ENCODE measurements around the gene LPIN1. TPM values are rescaled to one million over a fixed set of nuclear protein-coding genes. Genes with fewer than 3 reads are reported as not detected.

Gene LPIN1
- total and polyA plus RNA-seq, 2 of the 8 experiments (the other 6 are each of a cell fraction or from before 2014, with no cell fraction given): 4.3 to 9.8 TPM

DNA sequence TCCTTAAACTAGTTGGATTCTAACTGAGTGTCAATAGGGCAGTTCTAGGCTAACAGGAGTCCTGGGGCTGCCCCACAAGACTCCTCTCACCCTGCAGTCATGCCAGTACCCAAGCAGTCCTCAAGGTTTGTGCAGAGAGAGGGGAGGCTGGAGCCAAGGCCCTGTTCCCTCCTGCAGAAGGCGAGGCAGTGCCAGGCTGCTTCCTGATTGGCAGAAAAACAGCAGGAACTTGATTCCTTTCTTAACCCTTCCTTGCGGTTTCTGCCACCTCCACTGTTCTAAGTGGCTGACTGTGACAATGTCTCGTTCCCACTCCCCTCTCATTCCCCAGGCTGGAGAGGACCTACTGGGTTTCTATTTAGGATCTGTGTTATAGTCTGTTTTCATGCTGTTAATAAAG, 75.3 kb downstream of the LPIN1 start:
- Histone ChIP-seq H3K56ac (replicated peaks; ENCODE audit: insufficient read length, low read depth, low read length) (no peak overlapping the region), H2BK15ac (ENCODE audit: low read length) (no peak overlapping the region), H2BK5ac (ENCODE audit: low read depth, low read length) (no peak overlapping the region; the same call in 1 of the 2 replicates), H3K23ac (ENCODE audit: insufficient read length) (no peak overlapping the region), H2BK20ac (ENCODE audit: low read length) (no peak overlapping the region), H2BK120ac (replicated peaks; ENCODE audit: low read depth, low read length) (no peak overlapping the region), H3K79me1 (ENCODE audit: low read depth, low read length) (no peaks in the 10 kb centered on the region), H2BK12ac (ENCODE audit: low read depth, low read length) (no peak overlapping the region), H3K27me3 (replicated peaks in 1 of 4; ENCODE audit: control insufficient read depth in 3 of 4, extremely low read depth in 1 of 4, insufficient read depth in 3 of 4, low read length in 3 of 4) (no peaks in the 10 kb centered on the region), H4K20me1 (replicated peaks in 1 of 2; ENCODE audit: control insufficient read depth in 1 of 2, insufficient read depth in 2 of 2, low read length in 2 of 2) (no peaks in the 10 kb centered on the region), H3K79me2 (ENCODE audit: control insufficient read depth in 1 of 2, insufficient read depth in 2 of 2, low read length in 2 of 2) (no peaks in the 10 kb centered on the region), H3K4me2 (ENCODE audit: insufficient read depth in 1 of 2, low read depth in 2 of 2, low read length in 2 of 2) (no peak overlapping the region), H3K23me2 (ENCODE audit: low read depth, low read length) (no peaks in the 10 kb centered on the region), H3K36me3 (ENCODE audit: control insufficient read depth in 2 of 4, insufficient read depth in 4 of 4, low read length in 3 of 4) (peaks cover 0 to 7% (median 0%) of the 10 kb centered on the region in 4 experiments; a peak in 4 of 8 replicates), H3K4me1 (replicated peaks in 1 of 4; ENCODE audit: control insufficient read depth in 3 of 4, insufficient read depth in 4 of 4, low read length in 3 of 4) (no peaks in the 10 kb centered on the region), H3K9me3 (ENCODE audit: insufficient read depth in 2 of 2, low read depth in 1 of 2, low read length in 1 of 2) (no peaks in the 10 kb centered on the region), H2AFZ (ENCODE audit: low read length) (no peak overlapping the region), H3K27ac (ENCODE audit: low read depth, low read length) (no peak overlapping the region), H4K8ac (ENCODE audit: extremely low read depth, insufficient read depth, low read length) (no peak overlapping the region), H3K18ac (ENCODE audit: extremely low read depth, low read length) (no peak overlapping the region), H4K91ac (replicated peaks; ENCODE audit: insufficient read length, low read length) (no peak overlapping the region), H3K4ac (replicated peaks; ENCODE audit: insufficient read length, low read depth, low read length) (no peak overlapping the region), H3K4me3 (ENCODE audit: extremely low read depth in 1 of 4, insufficient read depth in 2 of 4, low read depth in 3 of 4, low read length in 4 of 4) (no peak overlapping the region), H3K14ac (ENCODE audit: insufficient read length) (no peak overlapping the region), H2AK5ac (ENCODE audit: low read depth, low read length) (no peak overlapping the region), H4K5ac (ENCODE audit: insufficient read length, low read depth, low read length) (no peak overlapping the region), H3K9ac (replicated peaks in 1 of 4; ENCODE audit: extremely low read depth in 1 of 4, low read depth in 3 of 4, low read length in 3 of 4) (no peak overlapping the region)
- WGBS, 2 experiments (ENCODE audit: extremely low coverage in 1 of 2, insufficient coverage in 1 of 2, insufficient read length in 1 of 2, insufficient replicate concordance in 2 of 2, low coverage in 1 of 2, low lambda C conversion rate in 2 of 2, missing lambda C conversion rate in 1 of 2): 97% methylated on average over 3 of the region's 3 CpGs; no CpG with 5 or more reads in 1 of the 2 experiments
- FAIRE-seq (no peak), DNase-seq (ENCODE audit: low read depth in 1 of 2, low spot score in 2 of 2) (no peak)
- POLR2A ChIA-PET (ENCODE audit: partially characterized antibody): no interaction called here
- TF ChIP-seq ZNF274 (IDR thresholded peaks at IDR 0.05; ENCODE audit: borderline replicate concordance, extremely low read depth, low read length) (no peak), MAFK (IDR thresholded peaks at IDR 0.05; ENCODE audit: low read depth, low read length) (no peak), ASH2L (IDR thresholded peaks at IDR 0.05; ENCODE audit: low read length) (no peak), BRCA1 (IDR thresholded peaks at IDR 0.05; ENCODE audit: low read depth, low read length) (no peak), TBP (IDR thresholded peaks at IDR 0.05; ENCODE audit: low read depth, low read length) (no peak), PHF8 (conservative IDR thresholded peaks at IDR 0.05; ENCODE audit: low read depth, low read length) (no peak), EZH2 (IDR thresholded peaks at IDR 0.05; ENCODE audit: low read depth, low read length, severe bottlenecking) (no peak), SUZ12 (IDR thresholded peaks at IDR 0.05; ENCODE audit: low read length) (no peak), SP1 (IDR thresholded peaks at IDR 0.05; ENCODE audit: low read depth, low read length) (no peak)
- TF ChIP-seq, protein P1, sequence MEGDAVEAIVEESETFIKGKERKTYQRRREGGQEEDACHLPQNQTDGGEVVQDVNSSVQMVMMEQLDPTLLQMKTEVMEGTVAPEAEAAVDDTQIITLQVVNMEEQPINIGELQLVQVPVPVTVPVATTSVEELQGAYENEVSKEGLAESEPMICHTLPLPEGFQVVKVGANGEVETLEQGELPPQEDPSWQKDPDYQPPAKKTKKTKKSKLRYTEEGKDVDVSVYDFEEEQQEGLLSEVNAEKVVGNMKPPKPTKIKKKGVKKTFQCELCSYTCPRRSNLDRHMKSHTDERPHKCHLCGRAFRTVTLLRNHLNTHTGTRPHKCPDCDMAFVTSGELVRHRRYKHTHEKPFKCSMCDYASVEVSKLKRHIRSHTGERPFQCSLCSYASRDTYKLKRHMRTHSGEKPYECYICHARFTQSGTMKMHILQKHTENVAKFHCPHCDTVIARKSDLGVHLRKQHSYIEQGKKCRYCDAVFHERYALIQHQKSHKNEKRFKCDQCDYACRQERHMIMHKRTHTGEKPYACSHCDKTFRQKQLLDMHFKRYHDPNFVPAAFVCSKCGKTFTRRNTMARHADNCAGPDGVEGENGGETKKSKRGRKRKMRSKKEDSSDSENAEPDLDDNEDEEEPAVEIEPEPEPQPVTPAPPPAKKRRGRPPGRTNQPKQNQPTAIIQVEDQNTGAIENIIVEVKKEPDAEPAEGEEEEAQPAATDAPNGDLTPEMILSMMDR (IDR thresholded peaks at IDR 0.05; ENCODE audit: control extremely low read depth in 1 of 3, insufficient read depth in 1 of 3, low read depth in 1 of 3, low read length in 3 of 3): no peak
- TF ChIP-seq, protein P2, sequence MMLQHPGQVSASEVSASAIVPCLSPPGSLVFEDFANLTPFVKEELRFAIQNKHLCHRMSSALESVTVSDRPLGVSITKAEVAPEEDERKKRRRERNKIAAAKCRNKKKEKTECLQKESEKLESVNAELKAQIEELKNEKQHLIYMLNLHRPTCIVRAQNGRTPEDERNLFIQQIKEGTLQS (IDR thresholded peaks at IDR 0.05; ENCODE audit: insufficient read depth, low read depth, low read length): no peak
- CTCF ChIA-PET (ENCODE audit: partially characterized antibody): interaction anchor here (2.1 kb wide), 1 partner anchor 37 kb away, joined by 4 read pairs; no protein-coding TSS in a partner anchor

All from H1 (cell line).